GM12873 (cell line): Measurements from ENCODE around the gene AKT1S1.

Experiments
- CTCF ChIP-seq: IDR thresholded peaks from 2 replicates; pipeline ENCODE4 v1.5.1; 2012; ENCODE audit warnings: low read depth, mild to moderate bottlenecking, moderate library complexity, low read length, control low read depth; ENCODE audit not compliant: insufficient read depth; ENCODE audit errors: missing control alignments

The AKT1S1 gene

GRCh38 chr19:49857838-49858087, 19.4 kb downstream of the AKT1S1 start:
- TF ChIP-seq CTCF: no peak

GRCh38 chr19:49857061-49857837, 19.9 kb downstream of the AKT1S1 start:
- no peak for TF ChIP-seq CTCF

- TF ChIP-seq CTCF: no peak
Observed at GRCh38 chr19:49856574-49857021, 20.6 kb downstream of the AKT1S1 start.

GRCh38 chr19:49855676-49856573, 21.2 kb downstream of the AKT1S1 start:
- TF ChIP-seq CTCF: no peak

- TF ChIP-seq CTCF: no peak
Observed at GRCh38 chr19:49855277-49855675, 21.9 kb downstream of the AKT1S1 start.

GRCh38 chr19:49854378-49855263, 22.5 kb downstream of the AKT1S1 start:
- no peak for TF ChIP-seq CTCF

- TF ChIP-seq CTCF: no peak
Observed at GRCh38 chr19:49853852-49854377, 23.2 kb downstream of the AKT1S1 start.
